GM10266 (cell line): Measurements from ENCODE around the gene HSD11B2.

ENCODE experiments used
- DNase-seq: peaks from one replicate; pipeline ENCODE4 v3.0.0; 2012; ENCODE audit errors: extremely low spot score
- CTCF ChIP-seq: IDR thresholded peaks from 2 replicates; pipeline ENCODE4 v1.5.1; 2012; ENCODE audit warnings: mild to moderate bottlenecking, low read depth; ENCODE audit not compliant: control insufficient read depth, insufficient read depth; ENCODE audit errors: missing control alignments

The HSD11B2 gene

DNA sequence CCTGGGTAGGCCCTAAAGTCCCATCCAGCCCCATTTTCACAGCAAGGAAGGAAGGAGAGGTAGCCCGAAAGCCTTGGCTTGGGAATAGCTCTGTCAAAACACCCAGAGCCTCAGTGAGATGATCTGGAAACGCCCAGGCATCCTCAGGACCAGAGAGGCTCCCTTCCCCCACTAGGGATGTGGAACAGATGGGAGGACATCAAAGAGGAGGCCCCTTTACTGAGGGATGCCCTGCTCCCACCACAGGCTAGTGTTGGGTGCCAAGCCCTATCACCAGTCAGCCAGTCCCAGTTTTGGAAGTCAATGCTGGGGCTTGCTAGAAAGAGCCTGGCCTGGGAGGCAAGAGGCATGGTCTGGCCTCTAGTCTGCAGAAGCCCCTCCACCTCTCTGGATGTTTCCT is 42.3 kb upstream of the HSD11B2 start:
- no peak for TF ChIP-seq CTCF
- DNase-seq: no peak

DNA sequence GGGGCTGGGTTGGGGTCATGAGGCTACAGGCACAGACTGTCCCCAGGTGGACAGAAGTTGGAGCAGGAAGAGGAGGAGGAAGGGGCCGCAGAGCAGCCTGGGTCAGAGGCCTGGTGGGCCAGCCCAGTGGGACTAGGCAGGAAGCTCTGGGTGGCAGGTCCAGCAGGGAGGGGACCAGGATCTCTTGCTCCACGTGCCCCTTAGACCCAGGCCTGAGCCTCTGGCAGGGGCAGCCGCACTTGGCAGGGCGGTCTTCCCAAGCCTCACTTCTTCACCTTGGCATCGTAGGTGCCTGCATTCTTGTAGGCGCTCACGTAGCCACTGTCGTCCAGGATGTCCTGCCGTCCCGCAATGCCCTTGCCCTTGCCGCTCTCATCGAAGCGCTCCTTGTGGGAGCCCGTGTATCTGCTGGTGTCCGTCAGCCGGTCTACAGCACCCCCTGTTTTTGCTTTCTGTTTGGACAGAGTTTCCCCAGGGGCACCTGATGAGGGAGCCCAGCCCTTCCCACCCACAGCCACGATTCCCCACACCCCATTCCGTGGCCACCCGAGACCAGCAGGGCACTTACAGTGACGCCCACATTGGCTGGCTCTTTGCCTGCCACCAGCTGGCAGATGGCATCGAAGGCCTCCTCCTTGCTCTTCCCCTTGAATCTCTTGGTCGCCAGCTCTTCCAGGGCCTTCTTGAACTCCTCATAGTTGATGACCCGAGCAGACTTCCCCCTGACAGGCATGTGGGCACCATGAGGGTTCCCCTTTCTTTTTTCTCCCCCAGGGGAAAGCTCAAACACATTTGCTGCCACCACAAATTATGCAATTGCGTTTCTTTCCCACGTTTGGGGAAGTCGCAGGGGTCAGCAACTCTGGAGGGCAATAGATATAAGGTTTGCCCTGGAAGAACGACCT is 40.8 kb upstream of the HSD11B2 start:
- no peak for DNase-seq
- no peak for TF ChIP-seq CTCF

DNA sequence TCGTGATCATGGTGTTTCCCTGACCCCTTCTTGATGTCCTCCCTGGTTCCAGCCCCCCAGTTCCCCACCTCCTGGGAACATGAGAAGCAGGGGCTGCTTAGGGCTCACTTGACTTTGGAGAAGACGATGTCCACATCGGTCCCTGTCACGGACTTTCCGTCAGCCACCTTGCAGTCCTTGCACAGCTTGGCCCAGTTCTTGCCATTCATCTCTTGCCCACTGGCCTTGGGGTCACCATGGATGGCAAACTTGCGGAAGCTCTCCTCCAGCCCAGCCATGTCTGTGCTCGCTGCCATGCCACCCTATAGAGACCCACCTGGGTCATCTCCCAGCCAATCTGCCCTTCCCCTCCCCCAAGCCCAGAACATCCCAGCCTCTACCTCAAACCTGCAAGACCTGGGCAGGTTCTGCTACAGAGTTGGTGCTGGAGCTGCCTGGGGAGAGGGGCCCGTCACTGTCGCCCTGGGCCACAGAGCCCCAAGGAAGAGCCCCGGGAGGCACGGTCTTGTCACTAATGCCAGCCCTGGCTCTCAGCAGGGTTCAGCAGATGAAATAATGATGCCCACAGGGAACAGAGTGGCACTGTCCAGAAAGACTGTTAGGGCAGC is 40.0 kb upstream of the HSD11B2 start:
- DNase-seq: no peak
- TF ChIP-seq CTCF: no peak

- TF ChIP-seq CTCF: no peak
- no peak for DNase-seq
Observed at GRCh38 chr16:67391424-67392300, 39.3 kb upstream of the HSD11B2 start.

GRCh38 chr16:67392301-67393059 is 38.4 kb upstream of the HSD11B2 start:
- no peak for DNase-seq
- no peak for TF ChIP-seq CTCF

GRCh38 chr16:67393111-67393787 is 37.7 kb upstream of the HSD11B2 start, which contains the start of gene TPPP3:
TSS of gene TPPP3 (minus strand) at chr16:67393498. CDS start at chr16:67391111, 2,387 bp downstream.
- DNase-seq: peak; percentile 76

More at GRCh38 chr16:67393111-67393787, 37.7 kb upstream of the HSD11B2 start, which contains the start of gene TPPP3:
- TF ChIP-seq CTCF: peak; percentile 20
